ENCODE results near the gene ADRM1. TPM values are rescaled to one million over a fixed set of nuclear protein-coding genes. Genes with fewer than 3 reads are reported as not detected.

Gene ADRM1
- total and polyA plus RNA-seq, 2 donors from 2014 or later: 64.4 to 79.4 TPM

DNA sequence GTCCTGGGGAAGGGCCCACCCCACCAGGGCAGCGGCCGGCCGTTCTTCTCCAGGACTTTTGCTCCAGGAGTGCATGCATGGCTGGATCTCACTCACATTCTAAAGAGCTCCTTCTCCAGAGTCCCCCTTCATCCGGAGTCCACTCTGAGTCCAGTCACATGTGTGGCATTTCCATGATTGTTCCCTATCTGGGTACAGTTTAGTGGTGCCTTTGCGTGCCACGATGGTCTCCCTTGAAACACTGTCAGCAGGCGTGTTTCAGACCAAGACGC, 43.6 kb upstream of the ADRM1 start:
- intact Hi-C loops (cut with DNase I): no loop called here
- Histone ChIP-seq H3K27me3 (ENCODE audit: control insufficient read depth, insufficient read depth, low read length) (no peaks in the 10 kb centered on the region), H3K4me1 (ENCODE audit: control insufficient read depth in 2 of 3, insufficient read depth in 2 of 3, low read depth in 1 of 3, low read length in 3 of 3) (no peaks in the 10 kb centered on the region), H3K27ac (ENCODE audit: low read depth in 2 of 2, low read length in 2 of 2) (no peak overlapping the region), H3K9ac (ENCODE audit: low read length in 3 of 3) (no peak overlapping the region), H3K4me3 (ENCODE audit: low read length in 3 of 3) (no peak overlapping the region), H3K9me3 (ENCODE audit: control insufficient read depth in 2 of 3, insufficient read depth in 1 of 3, low read length in 3 of 3) (no peaks in the 10 kb centered on the region), H3K36me3 (ENCODE audit: control insufficient read depth in 2 of 3, insufficient read depth in 3 of 3, low read length in 3 of 3) (peaks cover 0 to 30% (median 16%) of the 10 kb centered on the region in 3 donors)
- FAIRE-seq (no peak), DNase-seq (no peak)
- TF ChIP-seq, protein P1, sequence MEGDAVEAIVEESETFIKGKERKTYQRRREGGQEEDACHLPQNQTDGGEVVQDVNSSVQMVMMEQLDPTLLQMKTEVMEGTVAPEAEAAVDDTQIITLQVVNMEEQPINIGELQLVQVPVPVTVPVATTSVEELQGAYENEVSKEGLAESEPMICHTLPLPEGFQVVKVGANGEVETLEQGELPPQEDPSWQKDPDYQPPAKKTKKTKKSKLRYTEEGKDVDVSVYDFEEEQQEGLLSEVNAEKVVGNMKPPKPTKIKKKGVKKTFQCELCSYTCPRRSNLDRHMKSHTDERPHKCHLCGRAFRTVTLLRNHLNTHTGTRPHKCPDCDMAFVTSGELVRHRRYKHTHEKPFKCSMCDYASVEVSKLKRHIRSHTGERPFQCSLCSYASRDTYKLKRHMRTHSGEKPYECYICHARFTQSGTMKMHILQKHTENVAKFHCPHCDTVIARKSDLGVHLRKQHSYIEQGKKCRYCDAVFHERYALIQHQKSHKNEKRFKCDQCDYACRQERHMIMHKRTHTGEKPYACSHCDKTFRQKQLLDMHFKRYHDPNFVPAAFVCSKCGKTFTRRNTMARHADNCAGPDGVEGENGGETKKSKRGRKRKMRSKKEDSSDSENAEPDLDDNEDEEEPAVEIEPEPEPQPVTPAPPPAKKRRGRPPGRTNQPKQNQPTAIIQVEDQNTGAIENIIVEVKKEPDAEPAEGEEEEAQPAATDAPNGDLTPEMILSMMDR (IDR thresholded peaks at IDR 0.05; ENCODE audit: borderline replicate concordance, extremely low read depth, insufficient read depth): no peak

DNA sequence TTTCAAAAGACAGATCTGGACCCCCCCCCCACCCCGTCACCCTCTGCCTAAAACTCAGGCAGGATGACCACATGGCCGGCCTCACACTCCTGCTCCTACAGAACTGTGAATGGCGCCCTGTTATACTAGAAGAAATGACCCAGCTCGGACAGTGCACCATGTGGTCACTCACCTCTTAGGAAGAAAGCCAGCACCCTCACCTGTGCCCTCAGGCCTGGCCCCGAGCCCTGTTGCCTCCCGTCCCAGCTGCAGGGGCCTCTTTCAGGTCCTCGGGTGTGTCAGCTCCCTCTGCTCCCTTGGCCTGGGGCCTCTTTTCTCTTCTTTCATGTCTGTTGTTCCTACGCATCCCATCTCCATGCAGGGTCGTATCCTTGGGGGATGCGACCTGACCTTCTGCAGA, 40.7 kb upstream of the ADRM1 start:
- no peaks in the 10 kb centered on the region for H3K27me3 ChIP-seq (ENCODE audit: control insufficient read depth, insufficient read depth, low read length)
- DNase-seq: no peak
- no peaks in the 10 kb centered on the region for H3K4me1 ChIP-seq (ENCODE audit: control insufficient read depth in 2 of 3, insufficient read depth in 2 of 3, low read depth in 1 of 3, low read length in 3 of 3)
- no peaks in the 10 kb centered on the region for H3K9me3 ChIP-seq (ENCODE audit: control insufficient read depth in 2 of 3, insufficient read depth in 1 of 3, low read length in 3 of 3)
- H3K27ac ChIP-seq (ENCODE audit: low read depth in 2 of 2, low read length in 2 of 2): no peak overlapping the region
- FAIRE-seq: no peak
- no peak overlapping the region for H3K9ac ChIP-seq (ENCODE audit: low read length in 3 of 3)
- no peak overlapping the region for H3K4me3 ChIP-seq (ENCODE audit: low read length in 3 of 3)
- intact Hi-C loops (cut with DNase I): no loop called here
- H3K36me3 ChIP-seq (ENCODE audit: control insufficient read depth in 2 of 3, insufficient read depth in 3 of 3, low read length in 3 of 3): peaks cover 3 to 34% (median 14%) of the 10 kb centered on the region in 3 donors
- TF ChIP-seq, protein P1 (IDR thresholded peaks at IDR 0.05; ENCODE audit: borderline replicate concordance, extremely low read depth, insufficient read depth): no peak

DNA sequence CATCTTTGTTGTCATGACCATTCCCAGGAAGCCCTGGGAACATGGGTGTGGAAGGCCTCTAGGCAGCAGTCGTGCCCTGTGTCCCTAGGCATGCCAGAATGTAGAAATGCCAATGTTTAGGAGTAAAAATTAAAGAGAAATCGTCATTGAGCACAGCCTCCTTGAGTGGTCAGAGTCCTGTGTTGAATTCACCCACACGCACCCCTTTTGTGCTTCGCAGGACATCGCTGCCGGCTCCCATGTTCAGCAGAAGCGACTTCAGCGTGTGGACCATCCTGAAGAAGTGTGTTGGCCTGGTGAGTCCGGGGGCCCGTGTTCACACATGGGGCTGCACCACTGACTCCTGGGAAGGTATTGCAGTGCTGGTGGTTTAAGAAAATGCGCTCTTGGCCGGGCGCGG, 39.4 kb upstream of the ADRM1 start:
- Histone ChIP-seq H3K9ac (ENCODE audit: low read length in 3 of 3) (no peak overlapping the region), H3K4me1 (ENCODE audit: control insufficient read depth in 2 of 3, insufficient read depth in 2 of 3, low read depth in 1 of 3, low read length in 3 of 3) (no peaks in the 10 kb centered on the region), H3K4me3 (ENCODE audit: low read length in 3 of 3) (no peak overlapping the region), H3K9me3 (ENCODE audit: control insufficient read depth in 2 of 3, insufficient read depth in 1 of 3, low read length in 3 of 3) (no peaks in the 10 kb centered on the region), H3K36me3 (ENCODE audit: control insufficient read depth in 2 of 3, insufficient read depth in 3 of 3, low read length in 3 of 3) (peaks cover 3 to 30% (median 12%) of the 10 kb centered on the region in 3 donors), H3K27ac (ENCODE audit: low read depth in 2 of 2, low read length in 2 of 2) (no peak overlapping the region), H3K27me3 (ENCODE audit: control insufficient read depth, insufficient read depth, low read length) (no peaks in the 10 kb centered on the region)
- no peak for FAIRE-seq
- TF ChIP-seq, protein P1 (IDR thresholded peaks at IDR 0.05; ENCODE audit: borderline replicate concordance, extremely low read depth, insufficient read depth): no peak
- no peak for DNase-seq
- intact Hi-C loops (cut with DNase I): no loop called here

DNA sequence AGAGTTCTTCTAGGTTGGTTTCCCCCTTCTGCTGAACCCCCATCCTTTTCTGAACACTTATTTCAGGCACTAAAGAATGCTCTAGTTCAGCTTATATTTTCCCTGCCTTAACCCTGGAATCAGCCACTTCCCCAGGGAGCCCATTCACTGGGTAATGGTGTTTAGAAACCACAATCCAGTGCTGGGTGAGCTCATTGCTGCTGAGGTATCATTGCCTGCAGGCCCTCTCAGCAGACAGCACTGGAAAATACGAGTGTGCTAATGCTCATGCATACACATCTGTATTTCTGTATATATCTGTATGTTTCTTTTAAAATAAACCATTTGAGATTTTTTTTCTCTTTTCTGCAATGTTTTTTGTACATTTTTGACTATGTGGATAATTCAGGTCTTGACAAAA, 37.4 kb upstream of the ADRM1 start:
- TF ChIP-seq, protein P1 (IDR thresholded peaks at IDR 0.05; ENCODE audit: borderline replicate concordance, extremely low read depth, insufficient read depth): no peak
- Histone ChIP-seq H3K9me3 (ENCODE audit: control insufficient read depth in 2 of 3, insufficient read depth in 1 of 3, low read length in 3 of 3) (no peaks in the 10 kb centered on the region), H3K9ac (ENCODE audit: low read length in 3 of 3) (no peak overlapping the region), H3K36me3 (ENCODE audit: control insufficient read depth in 2 of 3, insufficient read depth in 3 of 3, low read length in 3 of 3) (peaks cover 3 to 24% (median 12%) of the 10 kb centered on the region in 3 donors), H3K27ac (ENCODE audit: low read depth in 2 of 2, low read length in 2 of 2) (no peak overlapping the region), H3K27me3 (ENCODE audit: control insufficient read depth, insufficient read depth, low read length) (no peaks in the 10 kb centered on the region), H3K4me3 (ENCODE audit: low read length in 3 of 3) (no peak overlapping the region), H3K4me1 (ENCODE audit: control insufficient read depth in 2 of 3, insufficient read depth in 2 of 3, low read depth in 1 of 3, low read length in 3 of 3) (no peaks in the 10 kb centered on the region)
- DNase-seq: no peak
- no peak for FAIRE-seq
- intact Hi-C loops (cut with DNase I): no loop called here

All from kidney (tissue), 14 donors.